ENCODE data around the gene VCP.

- no peak for TF ChIP-seq CTCF (IDR thresholded peaks at IDR 0.05; ENCODE audit: insufficient read depth, low read depth, low read length)
- no peak for TF ChIP-seq EZH2 (IDR thresholded peaks at IDR 0.05; ENCODE audit: insufficient read depth, low read length)
These were observed 43.5 kb upstream of the VCP start, which contains the start of gene ATOSB for GRCh38 chr9:35115680-35116538.
